ENCODE data around the gene PIR.

The PIR gene

GRCh38 chrX:15475486-15475885 lies 17.6 kb downstream of the PIR start:
- DNase-seq = no peak

GRCh38 chrX:15475021-15475420 lies 18.1 kb downstream of the PIR start:
- DNase-seq = no peak

GRCh38 chrX:15474028-15474427 lies 19.1 kb downstream of the PIR start:
- no peak for DNase-seq

GRCh38 chrX:15472531-15472930 lies 20.6 kb downstream of the PIR start:
- DNase-seq = no peak

GRCh38 chrX:15471028-15471427 lies 22.1 kb downstream of the PIR start:
- no peak for DNase-seq

- no peak for DNase-seq
Measured at GRCh38 chrX:15469613-15470012, 23.5 kb downstream of the PIR start.

GRCh38 chrX:15468036-15468435 lies 25.1 kb downstream of the PIR start:
- peak; percentile 87 for DNase-seq

- DNase-seq = no peak
Measured at GRCh38 chrX:15465896-15466651, 27.1 kb downstream of the PIR start.

GRCh38 chrX:15465347-15465746 lies 27.8 kb downstream of the PIR start:
- DNase-seq = no peak

GRCh38 chrX:15464704-15465103 lies 28.4 kb downstream of the PIR start:
- DNase-seq = no peak

GRCh38 chrX:15451913-15452312 lies 41.2 kb downstream of the PIR start:
- DNase-seq = no peak

GRCh38 chrX:15448010-15448639 lies 45.0 kb downstream of the PIR start:
- no peak for DNase-seq

- DNase-seq = peak; percentile 91
Measured at GRCh38 chrX:15441464-15441863, 51.7 kb downstream of the PIR start.

- DNase-seq = no peak
Measured at GRCh38 chrX:15438332-15438731, 54.8 kb downstream of the PIR start.

GRCh38 chrX:15437724-15438123 lies 55.4 kb downstream of the PIR start:
- no peak for DNase-seq

- no peak for DNase-seq
Measured at GRCh38 chrX:15435836-15436619, 57.1 kb downstream of the PIR start.

- DNase-seq = no peak
Measured at GRCh38 chrX:15434205-15434604, 58.9 kb downstream of the PIR start.

- no peak for DNase-seq
Measured at GRCh38 chrX:15430584-15430983, 62.5 kb downstream of the PIR start.

GRCh38 chrX:15430076-15430475 lies 63.1 kb downstream of the PIR start:
- no peak for DNase-seq

GRCh38 chrX:15425024-15425423 lies 68.1 kb downstream of the PIR start:
- DNase-seq = no peak

- no peak for DNase-seq
Measured at GRCh38 chrX:15418707-15419181, 74.4 kb downstream of the PIR start.

GRCh38 chrX:15418041-15418706 lies 75.0 kb downstream of the PIR start:
- no peak for DNase-seq
